IMR-90 (cell line): Measurements from ENCODE around the gene PMIS2. TPM values are rescaled to one million over a fixed set of nuclear protein-coding genes. Genes with fewer than 3 reads are reported as not detected.

ENCODE experiments used
- ATAC-seq: fragments of 200-7000 bp; cut with Tn5 transposase; 2 replicates; pipeline ENCODE4 v1.9.1; 2020; ENCODE audit warnings: low read depth, mild to moderate bottlenecking, moderate library complexity
- BruUV-seq: library from RNA; stranded (reverse); fragments of 400-500 nt; replicated peaks from 2 replicates; lab custom pipeline; 2021; lab: Mats Ljungman, UMichigan
- CTCF ChIA-PET: fragments of 300-600 bp; formaldehyde crosslinking; extraction: SDS; loops from one replicate; lab custom pipeline; 2021; ENCODE audit warnings: antibody characterized with exemption; lab: Yijun Ruan, JAX
- POLR2A ChIA-PET: fragments of 300-600 bp; sonication (Branson Sonifier 250); formaldehyde crosslinking; loops from one replicate; lab custom pipeline; 2022; ENCODE audit warnings: antibody characterized with exemption; ENCODE audit not compliant: unreplicated experiment; lab: Charles Lee
- DNase-seq: peaks from one replicate; pipeline ENCODE4 v3.0.0; 2013
- H2AFZ ChIP-seq: replicated peaks from 2 replicates; pipeline ENCODE3; 2013; ENCODE audit warnings: low read length, mild to moderate bottlenecking; ENCODE audit not compliant: poor library complexity
- H2AK5ac ChIP-seq: 2 replicates; pipeline ENCODE4 v1.6.1; 2013; ENCODE audit warnings: low read depth, low read length, inconsistent platforms
- H2AK9ac ChIP-seq: replicated peaks from 2 replicates; pipeline ENCODE3; 2013; ENCODE audit warnings: mild to moderate bottlenecking, low read depth, low read length, moderate library complexity; ENCODE audit not compliant: poor library complexity
- H2BK120ac ChIP-seq: 2 replicates; pipeline ENCODE4 v1.6.1; 2013; ENCODE audit warnings: low read depth, low read length, inconsistent platforms
- H2BK15ac ChIP-seq: 3 replicates; pipeline ENCODE4 v1.6.1; 2013; ENCODE audit warnings: low read depth, low read length, inconsistent platforms
- H2BK20ac ChIP-seq: 2 replicates; pipeline ENCODE4 v1.6.1; 2013; ENCODE audit warnings: low read depth, mild to moderate bottlenecking, inconsistent platforms, low read length, moderate library complexity
- H2BK5ac ChIP-seq: 2 replicates; pipeline ENCODE4 v1.6.1; 2013; ENCODE audit warnings: mild to moderate bottlenecking, low read depth, low read length, inconsistent platforms; ENCODE audit not compliant: poor library complexity, severe bottlenecking
- H3K14ac ChIP-seq: replicated peaks from 2 replicates; pipeline ENCODE4 v1.6.1; 2013; ENCODE audit warnings: low read depth, low read length, inconsistent platforms
- H3K18ac ChIP-seq: 2 replicates; pipeline ENCODE4 v1.6.1; 2013; ENCODE audit warnings: low read depth, low read length, control low read depth
- H3K23ac ChIP-seq: 2 replicates; pipeline ENCODE4 v1.6.1; 2013; ENCODE audit warnings: low read depth, low read length, inconsistent platforms
- H3K27ac ChIP-seq: 2 replicates; pipeline ENCODE4 v1.5.1; 2013; ENCODE audit warnings: mild to moderate bottlenecking, control low read depth, low read length; ENCODE audit not compliant: insufficient read depth
- H3K27me3 ChIP-seq: 2 replicates; pipeline ENCODE4 v1.6.1; 2013; ENCODE audit warnings: low read length; ENCODE audit not compliant: control insufficient read depth, insufficient read depth
- H3K36me3 ChIP-seq: 2 replicates; pipeline ENCODE4 v1.6.1; 2013; ENCODE audit warnings: low read length, mixed read lengths; ENCODE audit not compliant: control insufficient read depth, insufficient read depth
- H3K4ac ChIP-seq: 2 replicates; pipeline ENCODE4 v1.6.1; 2013; ENCODE audit warnings: low read depth, low read length, inconsistent platforms
- H3K4me1 ChIP-seq: 2 replicates; pipeline ENCODE4 v1.6.1; 2013; ENCODE audit warnings: low read length, mixed read lengths; ENCODE audit not compliant: control insufficient read depth, insufficient read depth
- H3K4me2 ChIP-seq: 2 replicates; pipeline ENCODE4 v1.6.1; 2013; ENCODE audit warnings: low read depth, mild to moderate bottlenecking, control low read depth, low read length, moderate library complexity
- H3K4me3 ChIP-seq: 2 replicates; pipeline ENCODE4 v1.5.1; 2013; ENCODE audit warnings: low read depth, mild to moderate bottlenecking, control low read depth, low read length, moderate library complexity; ENCODE audit not compliant: insufficient read depth
- H3K56ac ChIP-seq: 2 replicates; pipeline ENCODE4 v1.6.1; 2013; ENCODE audit warnings: low read length, inconsistent platforms; ENCODE audit not compliant: insufficient read depth; ENCODE audit errors: extremely low read depth
- H3K79me1 ChIP-seq, 2 experiments: 2 replicates each; pipeline ENCODE4 v1.6.1; 2013; ENCODE audit warnings: low read length in 2 of 2, inconsistent platforms in 1 of 2, low read depth in 1 of 2
- H3K9ac ChIP-seq: 2 replicates; pipeline ENCODE4 v1.6.1; 2013; ENCODE audit warnings: low read depth, low read length, control low read depth
- H3K9me1 ChIP-seq: 2 replicates; pipeline ENCODE4 v1.6.1; 2013; ENCODE audit warnings: low read length, inconsistent platforms; ENCODE audit not compliant: insufficient read depth
- H3K9me3 ChIP-seq: 2 replicates; pipeline ENCODE4 v1.6.1; 2013; ENCODE audit warnings: low read length; ENCODE audit not compliant: control insufficient read depth, insufficient read depth
- H4K20me1 ChIP-seq: 2 replicates; pipeline ENCODE4 v1.6.1; 2013; ENCODE audit warnings: low read length, inconsistent platforms; ENCODE audit not compliant: insufficient read depth
- H4K5ac ChIP-seq: 2 replicates; pipeline ENCODE4 v1.6.1; 2013; ENCODE audit warnings: mild to moderate bottlenecking, low read depth, low read length, control low read depth
- H4K8ac ChIP-seq, 2 experiments: 2 replicates each; pipeline ENCODE4 v1.6.1; 2013; ENCODE audit warnings: low read depth in 2 of 2, low read length in 2 of 2, control low read depth in 1 of 2, inconsistent platforms in 1 of 2
- H4K91ac ChIP-seq: 2 replicates; pipeline ENCODE4 v1.6.1; 2013; ENCODE audit warnings: low read depth, low read length, inconsistent platforms; ENCODE audit not compliant: insufficient read depth
- CHD1 ChIP-seq: IDR thresholded peaks from 2 replicates; pipeline ENCODE4 v1.6.1; 2012; ENCODE audit warnings: low read depth, low read length, improper control_type of control experiment
- FOS ChIP-seq: fragments of 150-350 bp; IDR thresholded peaks from 2 replicates; pipeline ENCODE4 v1.6.1; 2016; ENCODE audit warnings: low read depth, low read length
- MAZ ChIP-seq: IDR thresholded peaks from 2 replicates; pipeline ENCODE4 v1.6.1; 2012; ENCODE audit warnings: low read depth, mild to moderate bottlenecking, low read length, improper control_type of control experiment, moderate library complexity, borderline replicate concordance
- POLR2A ChIP-seq: IDR thresholded peaks from 2 replicates; pipeline ENCODE4 v1.6.1; 2012; ENCODE audit warnings: mild to moderate bottlenecking, low read depth, low read length
- RFX5 ChIP-seq: IDR thresholded peaks from 2 replicates; pipeline ENCODE4 v1.8.0; 2012; ENCODE audit warnings: low read depth, mild to moderate bottlenecking, low read length, moderate library complexity
- SMC3 ChIP-seq: fragments of 150-350 bp; IDR thresholded peaks from 2 replicates; pipeline ENCODE4 v1.6.1; 2016; ENCODE audit warnings: low read depth, mild to moderate bottlenecking, antibody characterized with exemption, low read length, moderate library complexity
- WGBS, 2 experiments: methylation state at CpG; one replicate each; pipeline versions ENCODE4 v1.1.5 to v1.1.7; 2013; ENCODE audit warnings: missing lambda C conversion rate in 2 of 2; ENCODE audit not compliant: insufficient read length in 1 of 2; ENCODE audit errors: extremely low coverage in 2 of 2; 5-methylcytosine and 5-hydroxymethylcytosine counted together
- dilution Hi-C: fragments of 300-500 bp; cut with HindIII; formaldehyde crosslinking; loops from one replicate; pipeline ENCODE4 v1.14.3; 2018; ENCODE audit warnings: low sequenced_read_pairs; ENCODE audit not compliant: unreplicated experiment
- in situ Hi-C: fragments of 300-500 bp; cut with MboI; formaldehyde crosslinking; loops from 3 replicates; pipeline ENCODE4 v1.14.3; 2019; ENCODE audit warnings: low sequenced_read_pairs, inconsistent platforms, mixed read lengths
- intact Hi-C: fragments of 100-400 bp; cut with micrococcal nuclease; formaldehyde crosslinking; loops from 2 replicates; pipeline ENCODE4 v1.10.0; 2022
- polyA plus RNA-seq, 3 experiments: library from polyadenylated mRNA; depleted of rRNA; stranded (reverse); fragments of >200 nt; gene quantifications; 2 replicates each; pipeline ENCODE4 v1.2.3, GENCODE V29; 2012; ENCODE audit warnings: low replicate concordance in 1 of 3
- total RNA-seq: library from RNA; depleted of rRNA; stranded (reverse); fragments of >200 nt; gene quantifications from 2 replicates; pipeline ENCODE4 v1.2.3, GENCODE V29; 2012
- TF ChIP-seq, protein P1 (sequence below): conservative IDR thresholded peaks from 2 replicates; pipeline ENCODE4 v1.5.1; 2012; ENCODE audit warnings: mild to moderate bottlenecking, low read depth, low read length, improper control_type of control experiment
- TF ChIP-seq, protein P2 (sequence below): fragments of 150-350 bp; IDR thresholded peaks from 2 replicates; pipeline ENCODE4 v1.6.1; 2017; ENCODE audit warnings: mild to moderate bottlenecking, antibody characterized with exemption, low read length, low read depth

Gene PMIS2
- total and polyA plus RNA-seq, 2 of the 4 experiments (the other 2 are of a cell fraction) = not detected

DNA sequence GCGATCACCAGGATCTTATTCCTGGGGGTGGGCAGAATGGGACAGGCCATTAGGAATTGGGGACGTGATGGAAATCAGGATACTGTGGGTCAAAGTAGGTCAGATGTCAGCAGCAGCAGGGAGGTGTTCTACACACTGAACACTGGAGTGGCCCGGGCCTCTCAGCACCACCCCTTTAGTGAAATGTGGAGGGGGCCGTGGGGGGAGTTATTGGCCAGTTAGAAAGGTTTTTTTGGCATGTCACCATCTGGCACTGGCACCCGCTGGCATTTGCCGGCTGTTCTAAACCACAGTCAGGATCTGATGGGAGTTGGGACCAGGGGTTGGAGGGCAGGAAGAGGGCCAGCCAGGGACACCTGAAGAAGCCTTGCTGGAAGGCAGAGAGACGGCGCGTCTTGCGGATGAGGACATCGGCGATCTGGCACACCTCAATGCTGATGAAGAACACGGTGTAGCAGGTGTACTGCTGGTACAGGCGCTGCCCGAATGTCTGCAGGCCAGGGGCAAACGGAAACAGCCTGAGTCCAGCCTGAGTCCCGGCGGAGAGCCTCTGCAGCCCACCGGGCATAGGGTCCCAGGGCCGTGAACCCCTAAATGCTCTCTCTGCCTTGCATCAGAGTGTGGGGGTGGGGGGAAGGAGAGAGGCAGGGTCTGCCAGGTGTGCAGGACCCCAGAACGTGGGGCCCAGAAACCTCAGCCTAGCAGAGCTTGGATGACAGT is 34.7 kb upstream of the PMIS2 start:
- peaks cover 12 to 18% of the 10 kb centered on the region in 2 experiments for H3K79me1 ChIP-seq
- CTCF ChIA-PET = no interaction called here
- H2BK20ac ChIP-seq = no peak overlapping the region
- H4K20me1 ChIP-seq = 0 out of 2 replicates have a peak, but pooled peaks cover 7% of the 10 kb centered on the region
- peaks cover 2% of the 10 kb centered on the region; the same call in 1 of the 2 replicates for H3K4me1 ChIP-seq
- H4K91ac ChIP-seq = no peak overlapping the region
- no peak overlapping the region for H3K4me3 ChIP-seq
- no peak overlapping the region for H2AK5ac ChIP-seq
- no peak overlapping the region for H2BK120ac ChIP-seq
- H3K14ac ChIP-seq = no peak overlapping the region
- dilution Hi-C loops (no loop called here), in situ Hi-C loops (no loop called here), intact Hi-C loops (no loop called here)
- H3K56ac ChIP-seq = no peak overlapping the region
- no peak overlapping the region for H3K4ac ChIP-seq
- H3K36me3 ChIP-seq = peaks cover 4% of the 10 kb centered on the region; the same call in 1 of the 2 replicates
- H3K27ac ChIP-seq = no peak overlapping the region
- no peaks in the 10 kb centered on the region for H3K9me3 ChIP-seq
- POLR2A ChIA-PET = no interaction called here
- H2AFZ ChIP-seq = no peak overlapping the region
- BruUV-seq = no TSS peak
- no peak overlapping the region for H3K23ac ChIP-seq
- H3K27me3 ChIP-seq = peaks cover 7% of the 10 kb centered on the region
- ATAC-seq (no peak), DNase-seq (no peak)
- H2AK9ac ChIP-seq = no peak overlapping the region
- H3K9ac ChIP-seq = no peak overlapping the region
- no peak overlapping the region for H4K5ac ChIP-seq
- H2BK5ac ChIP-seq = no peak overlapping the region
- no peak overlapping the region for H3K18ac ChIP-seq
- TF ChIP-seq RFX5 = no peak
- TF ChIP-seq FOS = no peak
- TF ChIP-seq SMC3 = no peak
- TF ChIP-seq CHD1 = no peak
- no peak for TF ChIP-seq POLR2A
- no peak for TF ChIP-seq MAZ
- TF ChIP-seq, protein P1, sequence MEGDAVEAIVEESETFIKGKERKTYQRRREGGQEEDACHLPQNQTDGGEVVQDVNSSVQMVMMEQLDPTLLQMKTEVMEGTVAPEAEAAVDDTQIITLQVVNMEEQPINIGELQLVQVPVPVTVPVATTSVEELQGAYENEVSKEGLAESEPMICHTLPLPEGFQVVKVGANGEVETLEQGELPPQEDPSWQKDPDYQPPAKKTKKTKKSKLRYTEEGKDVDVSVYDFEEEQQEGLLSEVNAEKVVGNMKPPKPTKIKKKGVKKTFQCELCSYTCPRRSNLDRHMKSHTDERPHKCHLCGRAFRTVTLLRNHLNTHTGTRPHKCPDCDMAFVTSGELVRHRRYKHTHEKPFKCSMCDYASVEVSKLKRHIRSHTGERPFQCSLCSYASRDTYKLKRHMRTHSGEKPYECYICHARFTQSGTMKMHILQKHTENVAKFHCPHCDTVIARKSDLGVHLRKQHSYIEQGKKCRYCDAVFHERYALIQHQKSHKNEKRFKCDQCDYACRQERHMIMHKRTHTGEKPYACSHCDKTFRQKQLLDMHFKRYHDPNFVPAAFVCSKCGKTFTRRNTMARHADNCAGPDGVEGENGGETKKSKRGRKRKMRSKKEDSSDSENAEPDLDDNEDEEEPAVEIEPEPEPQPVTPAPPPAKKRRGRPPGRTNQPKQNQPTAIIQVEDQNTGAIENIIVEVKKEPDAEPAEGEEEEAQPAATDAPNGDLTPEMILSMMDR = no peak
- TF ChIP-seq, protein P2, sequence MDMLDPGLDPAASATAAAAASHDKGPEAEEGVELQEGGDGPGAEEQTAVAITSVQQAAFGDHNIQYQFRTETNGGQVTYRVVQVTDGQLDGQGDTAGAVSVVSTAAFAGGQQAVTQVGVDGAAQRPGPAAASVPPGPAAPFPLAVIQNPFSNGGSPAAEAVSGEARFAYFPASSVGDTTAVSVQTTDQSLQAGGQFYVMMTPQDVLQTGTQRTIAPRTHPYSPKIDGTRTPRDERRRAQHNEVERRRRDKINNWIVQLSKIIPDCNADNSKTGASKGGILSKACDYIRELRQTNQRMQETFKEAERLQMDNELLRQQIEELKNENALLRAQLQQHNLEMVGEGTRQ = no peak
- 93% methylated on average over 14 of the region's 21 CpGs; no CpG with 5 or more reads in 1 of the 2 experiments for WGBS, 2 experiments
- H2BK15ac ChIP-seq = no peak overlapping the region
- no peak overlapping the region for H4K8ac ChIP-seq
- no peaks in the 10 kb centered on the region for H3K9me1 ChIP-seq
- H3K4me2 ChIP-seq = no peak overlapping the region
